Fibroblast of lung (primary cell): ENCODE measurements around the gene DIP2C.

Experiments
- EZH2 ChIP-seq: IDR thresholded peaks from 2 replicates; pipeline ENCODE4 v1.5.1; 2012; ENCODE audit warnings: low read length, control low read depth, mild to moderate bottlenecking; ENCODE audit errors: missing control alignments
- TF ChIP-seq, protein P1 (sequence below), 2 donors: IDR thresholded peaks in 1 of 2; conservative IDR thresholded peaks in 1 of 2; 1 replicate in 1 of 2; 2 replicates in 1 of 2; pipeline ENCODE4 v1.5.1; 2011 to 2012; ENCODE audit warnings: low read length in 2 of 2, control low read depth in 1 of 2, inconsistent platforms in 1 of 2, low read depth in 1 of 2, mild to moderate bottlenecking in 1 of 2

DNA sequence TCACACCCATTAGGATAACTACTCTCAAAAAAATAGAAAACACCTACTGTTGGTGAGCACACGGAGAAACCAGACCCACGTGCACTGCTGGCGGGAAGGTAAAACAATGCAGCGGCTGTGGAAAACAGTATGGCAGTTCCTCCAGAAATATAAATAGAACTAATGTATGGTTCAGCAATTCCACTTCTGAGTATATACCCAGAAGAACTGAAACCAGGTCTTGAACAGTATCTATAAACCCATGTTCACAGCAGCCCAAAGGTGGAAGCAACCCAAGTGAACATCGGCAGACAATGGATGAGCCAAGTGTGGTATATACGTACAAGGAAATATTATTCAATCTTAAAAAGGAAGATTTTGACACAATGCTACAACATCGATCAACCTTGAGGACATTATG lies 389.5 kb downstream of the DIP2C start:
- TF ChIP-seq, protein P1, sequence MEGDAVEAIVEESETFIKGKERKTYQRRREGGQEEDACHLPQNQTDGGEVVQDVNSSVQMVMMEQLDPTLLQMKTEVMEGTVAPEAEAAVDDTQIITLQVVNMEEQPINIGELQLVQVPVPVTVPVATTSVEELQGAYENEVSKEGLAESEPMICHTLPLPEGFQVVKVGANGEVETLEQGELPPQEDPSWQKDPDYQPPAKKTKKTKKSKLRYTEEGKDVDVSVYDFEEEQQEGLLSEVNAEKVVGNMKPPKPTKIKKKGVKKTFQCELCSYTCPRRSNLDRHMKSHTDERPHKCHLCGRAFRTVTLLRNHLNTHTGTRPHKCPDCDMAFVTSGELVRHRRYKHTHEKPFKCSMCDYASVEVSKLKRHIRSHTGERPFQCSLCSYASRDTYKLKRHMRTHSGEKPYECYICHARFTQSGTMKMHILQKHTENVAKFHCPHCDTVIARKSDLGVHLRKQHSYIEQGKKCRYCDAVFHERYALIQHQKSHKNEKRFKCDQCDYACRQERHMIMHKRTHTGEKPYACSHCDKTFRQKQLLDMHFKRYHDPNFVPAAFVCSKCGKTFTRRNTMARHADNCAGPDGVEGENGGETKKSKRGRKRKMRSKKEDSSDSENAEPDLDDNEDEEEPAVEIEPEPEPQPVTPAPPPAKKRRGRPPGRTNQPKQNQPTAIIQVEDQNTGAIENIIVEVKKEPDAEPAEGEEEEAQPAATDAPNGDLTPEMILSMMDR (conservative IDR thresholded peaks at IDR 0.05 in 1 of 2, IDR thresholded peaks at IDR 0.05 in 1 of 2; ENCODE audit: low read depth in 1 of 2, low read length in 2 of 2): no peak
- no peak for TF ChIP-seq EZH2
